ENCODE results near the gene DBF4B.

The DBF4B gene

GRCh38 chr17:44798356-44798755, 89.9 kb downstream of the DBF4B start:
- Histone ChIP-seq H3K4me3 (ENCODE audit: low read depth, low read length, poor library complexity, severe bottlenecking) (no peak overlapping the region), H3K9me2 (ENCODE audit: low read depth, low read length) (no peaks in the 10 kb centered on the region), H3K27me3 (ENCODE audit: insufficient read depth, low read length) (no peaks in the 10 kb centered on the region), H3K9me3 (ENCODE audit: low read length) (no peaks in the 10 kb centered on the region), H2AFZ (ENCODE audit: low read length) (no peak overlapping the region), H3K9ac (ENCODE audit: low read length) (no peak overlapping the region), H3K36me3 (ENCODE audit: insufficient read depth, low read length) (peaks cover 29% of the 10 kb centered on the region), H4K20me1 (ENCODE audit: insufficient read depth, low read length) (no peaks in the 10 kb centered on the region), H3K4me2 (ENCODE audit: low read length) (no peak overlapping the region), H3F3A (ENCODE audit: insufficient read depth, low read length) (no peaks in the 10 kb centered on the region), H3K79me2 (ENCODE audit: insufficient read depth, low read length) (no peaks in the 10 kb centered on the region), H3K27ac (ENCODE audit: low read depth, low read length, poor library complexity, severe bottlenecking) (no peak overlapping the region), H3K4me1 (ENCODE audit: insufficient read depth, low read length, severe bottlenecking) (no peaks in the 10 kb centered on the region)
- no peak for TF ChIP-seq EZH2 (IDR thresholded peaks at IDR 0.05; ENCODE audit: borderline replicate concordance, low read length)
- no peak for TF ChIP-seq CTCF (IDR thresholded peaks at IDR 0.05; ENCODE audit: low read length)
